B cell (primary cell): ENCODE results near the gene PPP6R3. TPM values are rescaled to one million over a fixed set of nuclear protein-coding genes. Genes with fewer than 3 reads are reported as not detected.

Experiments used
- ATAC-seq: fragments of 200-7000 bp; cut with Tn5 transposase; one replicate; pipeline ENCODE4 v1.10.0; 2021; ENCODE audit warnings: low read depth, mild to moderate bottlenecking, moderate number of reproducible peaks, moderate library complexity
- CTCF ChIA-PET: fragments of 350-600 bp; sonication (Branson Sonifier 250); formaldehyde crosslinking; loops from one replicate; lab custom pipeline; 2021; ENCODE audit warnings: antibody characterized with exemption, inconsistent platforms; lab: Charles Lee
- POLR2A ChIA-PET: fragments of 350-600 bp; sonication (Branson Sonifier 250); formaldehyde crosslinking; loops from one replicate; lab custom pipeline; 2021; ENCODE audit warnings: antibody characterized with exemption; lab: Charles Lee
- DNase-seq: peaks from one replicate; pipeline ENCODE4 v3.0.0; 2013
- H2AFZ ChIP-seq: 2 replicates; pipeline ENCODE4 v1.6.1; 2012; ENCODE audit warnings: mild to moderate bottlenecking, low read depth, low read length; ENCODE audit not compliant: insufficient read depth, poor library complexity, severe bottlenecking
- H3K27ac ChIP-seq, 2 donors: 1 replicate in 1 of 2; 2 replicates in 1 of 2; pipeline ENCODE4 v1.5.1; 2012 to 2013; ENCODE audit warnings: low read length in 2 of 2, mild to moderate bottlenecking in 2 of 2, moderate library complexity in 1 of 2
- H3K27me3 ChIP-seq, 4 experiments: fragments of 200-600 bp in 1 of 4; sonication (generic) in 1 of 4; replicated peaks in 1 of 4; 1 replicate in 2 of 4; 2 replicates in 2 of 4; pipeline versions ENCODE4 v1.6.1 to v1.7.0; 2013 to 2016; ENCODE audit warnings: low read length in 3 of 4, mild to moderate bottlenecking in 2 of 4, mixed read lengths in 1 of 4, moderate library complexity in 1 of 4; ENCODE audit not compliant: insufficient read depth in 4 of 4, control insufficient read depth in 3 of 4; ENCODE audit errors: control extremely low read depth in 1 of 4
- H3K36me3 ChIP-seq, 2 experiments: replicated peaks in 1 of 2; 1 replicate in 1 of 2; 2 replicates in 1 of 2; pipeline versions ENCODE4 v1.6.1 to v1.7.1; 2013; ENCODE audit warnings: low read length in 1 of 2; ENCODE audit not compliant: insufficient read depth in 2 of 2, control insufficient read depth in 1 of 2; ENCODE audit errors: control extremely low read depth in 1 of 2, extremely low read depth in 1 of 2
- H3K4me1 ChIP-seq, 2 donors: fragments of 200-600 bp in 1 of 2; sonication (generic) in 1 of 2; 1 replicate in 1 of 2; 2 replicates in 1 of 2; pipeline versions ENCODE4 v1.5.1 to v1.6.1; 2013 to 2017; ENCODE audit warnings: low read length in 2 of 2; ENCODE audit not compliant: control insufficient read depth in 2 of 2, insufficient read depth in 2 of 2
- H3K4me2 ChIP-seq: replicated peaks from 2 replicates; pipeline ENCODE3; 2012; ENCODE audit warnings: mild to moderate bottlenecking, low read depth, low read length; ENCODE audit not compliant: poor library complexity, severe bottlenecking
- H3K4me3 ChIP-seq, 5 experiments: fragments of 200-600 bp in 1 of 5; sonication (generic) in 1 of 5; 1 replicate in 3 of 5; 2 replicates in 2 of 5; pipeline versions ENCODE4 v1.5.1 to v1.7.0; 2011 to 2016; ENCODE audit warnings: low read length in 4 of 5, mild to moderate bottlenecking in 4 of 5, low read depth in 2 of 5, control low read depth in 1 of 5, moderate library complexity in 1 of 5; ENCODE audit not compliant: insufficient read depth in 1 of 5; ENCODE audit errors: control extremely low read depth in 1 of 5, extremely low read depth in 1 of 5
- H3K79me2 ChIP-seq: fragments of 200-600 bp; sonication (generic); one replicate; pipeline ENCODE4 v1.6.0; 2016; ENCODE audit warnings: low read length; ENCODE audit not compliant: control insufficient read depth, insufficient read depth
- H3K9ac ChIP-seq: fragments of 200-600 bp; sonication (generic); 2 replicates; pipeline ENCODE4 v1.6.1; 2017; ENCODE audit warnings: mild to moderate bottlenecking, low read length, moderate library complexity
- H3K9me3 ChIP-seq, 3 donors: one replicate each; pipeline versions ENCODE4 v1.6.1 to v1.7.1; 2013; ENCODE audit warnings: low read length in 2 of 3; ENCODE audit not compliant: control insufficient read depth in 2 of 3, insufficient read depth in 1 of 3; ENCODE audit errors: control extremely low read depth in 1 of 3
- H4K20me1 ChIP-seq: 2 replicates; pipeline ENCODE4 v1.6.0; 2012; ENCODE audit warnings: mild to moderate bottlenecking, low read length; ENCODE audit not compliant: insufficient read depth, control insufficient read depth, poor library complexity, severe bottlenecking
- H3K27ac Mint-ChIP-seq: one replicate; pipeline ENCODE4 v1.8.0; 2021; ENCODE audit warnings: mixed read lengths
- H3K27me3 Mint-ChIP-seq: one replicate; pipeline ENCODE4 v1.8.0; 2021; ENCODE audit warnings: mixed read lengths
- H3K4me1 Mint-ChIP-seq: one replicate; pipeline ENCODE4 v1.8.0; 2021; ENCODE audit warnings: mixed read lengths
- H3K4me3 Mint-ChIP-seq: one replicate; pipeline ENCODE4 v1.8.0; 2021; ENCODE audit warnings: mixed read lengths
- H3K9me3 Mint-ChIP-seq: one replicate; pipeline ENCODE4 v1.8.0; 2022; ENCODE audit warnings: mixed read lengths; ENCODE audit not compliant: insufficient read depth
- EZH2 ChIP-seq: IDR thresholded peaks from 2 replicates; pipeline ENCODE4 v1.6.1; 2012; ENCODE audit warnings: borderline replicate concordance, low read depth, mild to moderate bottlenecking, moderate library complexity, low read length; ENCODE audit not compliant: insufficient read depth, poor library complexity, severe bottlenecking
- WGBS: methylation state at CpG from one replicate; pipeline ENCODE4 v1.1.5; 2013; ENCODE audit warnings: missing lambda C conversion rate; ENCODE audit not compliant: insufficient coverage; 5-methylcytosine and 5-hydroxymethylcytosine counted together
- intact Hi-C: fragments of 100-400 bp; cut with micrococcal nuclease; formaldehyde crosslinking; loops from one replicate; pipeline ENCODE4 v1.10.0; 2022
- polyA plus RNA-seq: library from polyadenylated mRNA; depleted of rRNA; stranded (reverse); fragments of >200 nt; gene quantifications from 2 replicates; pipeline ENCODE4 v1.2.3, GENCODE V29; 2012
- total RNA-seq, 2 donors: library from RNA; stranded (reverse); fragments of 120-200 nt in 1 of 2; gene quantifications; 1 replicate in 1 of 2; 2 replicates in 1 of 2; pipeline versions ENCODE4 v1.2.3 to v1.2.4, GENCODE V29; 2013 to 2022
- TF ChIP-seq, protein P1 (sequence below): fragments of 200-600 bp; IDR thresholded peaks from one replicate; pipeline ENCODE4 v1.8.0; 2022; ENCODE audit warnings: antibody characterized with exemption, mild to moderate bottlenecking

The PPP6R3 gene
- total and polyA plus RNA-seq, 2 donors (not counting 1 experiment from before 2014, with no cell fraction given): 48.5 to 159 TPM

DNA sequence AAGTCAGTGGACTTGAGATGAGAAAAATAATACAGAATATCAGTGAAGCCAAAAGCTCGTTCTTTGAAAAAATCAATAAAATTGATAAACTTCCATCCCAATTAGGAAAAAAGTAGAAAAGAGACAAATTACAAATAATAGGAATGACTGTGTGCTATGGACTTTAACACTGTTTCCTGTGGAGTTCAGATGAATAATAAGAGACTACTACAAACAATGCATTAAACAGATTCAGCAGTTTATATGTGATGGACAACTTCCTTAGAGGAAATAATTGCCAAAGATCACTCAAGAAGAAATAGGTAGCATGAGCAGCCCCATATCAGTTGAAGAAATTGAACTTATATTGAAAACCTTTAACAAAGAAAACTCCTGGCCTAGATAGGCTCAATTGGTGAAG is 99.7 kb downstream of the PPP6R3 start:
- intact Hi-C loops: no loop called here
- Histone ChIP-seq H3K9ac (no peak overlapping the region), H3K4me2 (no peak overlapping the region), H3K9me3 (no peaks in the 10 kb centered on the region), H4K20me1 (peaks cover 38% of the 10 kb centered on the region), H3K79me2 (peaks cover 5% of the 10 kb centered on the region), H3K27me3 (no peaks in the 10 kb centered on the region), H3K4me3 (no peak overlapping the region), H2AFZ (no peak overlapping the region), H3K27ac (no peak overlapping the region), H3K36me3 (peaks cover 8 to 78% of the 10 kb centered on the region in 2 experiments), H3K4me1 (no peaks in the 10 kb centered on the region)
- H3K27ac Mint-ChIP-seq: no peak overlapping the region
- no peaks in the 10 kb centered on the region for H3K27me3 Mint-ChIP-seq
- ATAC-seq: no peak
- no peak overlapping the region for H3K4me3 Mint-ChIP-seq
- TF ChIP-seq, protein P1, sequence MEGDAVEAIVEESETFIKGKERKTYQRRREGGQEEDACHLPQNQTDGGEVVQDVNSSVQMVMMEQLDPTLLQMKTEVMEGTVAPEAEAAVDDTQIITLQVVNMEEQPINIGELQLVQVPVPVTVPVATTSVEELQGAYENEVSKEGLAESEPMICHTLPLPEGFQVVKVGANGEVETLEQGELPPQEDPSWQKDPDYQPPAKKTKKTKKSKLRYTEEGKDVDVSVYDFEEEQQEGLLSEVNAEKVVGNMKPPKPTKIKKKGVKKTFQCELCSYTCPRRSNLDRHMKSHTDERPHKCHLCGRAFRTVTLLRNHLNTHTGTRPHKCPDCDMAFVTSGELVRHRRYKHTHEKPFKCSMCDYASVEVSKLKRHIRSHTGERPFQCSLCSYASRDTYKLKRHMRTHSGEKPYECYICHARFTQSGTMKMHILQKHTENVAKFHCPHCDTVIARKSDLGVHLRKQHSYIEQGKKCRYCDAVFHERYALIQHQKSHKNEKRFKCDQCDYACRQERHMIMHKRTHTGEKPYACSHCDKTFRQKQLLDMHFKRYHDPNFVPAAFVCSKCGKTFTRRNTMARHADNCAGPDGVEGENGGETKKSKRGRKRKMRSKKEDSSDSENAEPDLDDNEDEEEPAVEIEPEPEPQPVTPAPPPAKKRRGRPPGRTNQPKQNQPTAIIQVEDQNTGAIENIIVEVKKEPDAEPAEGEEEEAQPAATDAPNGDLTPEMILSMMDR: no peak
- TF ChIP-seq EZH2: no peak
- H3K4me1 Mint-ChIP-seq: peaks cover 10% of the 10 kb centered on the region
- whole genome bisulfite sequencing: no CpG with 5 or more reads among the region's 1 CpG
- DNase-seq: no peak
- no peaks in the 10 kb centered on the region for H3K9me3 Mint-ChIP-seq
- ChIA-PET CTCF (interaction anchor here (1.4 kb wide), 1 partner anchor 24 kb away, joined by 3 read pairs; no protein-coding TSS in a partner anchor), POLR2A (no interaction called here)

DNA sequence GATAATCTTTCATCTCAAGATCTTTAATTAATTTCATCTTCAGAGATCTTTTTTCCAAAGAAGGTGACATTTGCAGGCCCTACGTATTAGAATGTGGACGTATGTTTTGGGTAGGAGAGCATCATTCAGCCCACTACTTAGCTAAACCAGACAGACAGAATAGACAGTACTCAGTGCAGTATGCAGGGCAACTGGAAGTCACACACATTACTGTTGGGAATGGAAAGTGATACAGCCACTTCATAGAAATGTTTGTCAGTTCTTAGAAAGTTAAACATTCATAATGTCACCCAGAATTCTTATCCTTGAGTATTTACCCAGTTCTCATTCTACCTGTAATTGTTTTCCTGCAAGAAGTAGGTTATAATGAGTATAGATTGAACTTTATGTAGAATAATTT is 102.9 kb downstream of the PPP6R3 start:
- intact Hi-C loops: no loop called here
- H3K4me1 Mint-ChIP-seq: peaks cover 10% of the 10 kb centered on the region
- ChIA-PET CTCF (no interaction called here), POLR2A (no interaction called here)
- TF ChIP-seq, protein P1: no peak
- TF ChIP-seq EZH2: no peak
- Histone ChIP-seq H3K27ac (no peak overlapping the region), H3K9ac (no peak overlapping the region), H3K4me2 (no peak overlapping the region), H3K36me3 (peaks cover 4 to 77% of the 10 kb centered on the region in 2 experiments), H3K27me3 (no peaks in the 10 kb centered on the region), H4K20me1 (peaks cover 46% of the 10 kb centered on the region), H3K4me1 (no peaks in the 10 kb centered on the region), H3K9me3 (no peaks in the 10 kb centered on the region), H3K4me3 (no peak overlapping the region), H3K79me2 (peaks cover 3% of the 10 kb centered on the region), H2AFZ (no peak overlapping the region)
- no peak overlapping the region for H3K27ac Mint-ChIP-seq
- no peaks in the 10 kb centered on the region for H3K27me3 Mint-ChIP-seq
- WGBS: no CpG with 5 or more reads among the region's 2 CpGs
- ATAC-seq (no peak), DNase-seq (no peak)
- H3K4me3 Mint-ChIP-seq: no peak overlapping the region
- no peaks in the 10 kb centered on the region for H3K9me3 Mint-ChIP-seq
